HepG2 (cell line): ENCODE data around the gene GABRG3. TPM values are rescaled to one million over a fixed set of nuclear protein-coding genes. Genes with fewer than 3 reads are reported as not detected.

Experiments
- ATAC-seq: fragments of 200-7000 bp; cut with Tn5 transposase; 3 replicates; pipeline ENCODE4 v1.9.1; 2020; ENCODE audit warnings: mild to moderate bottlenecking, moderate library complexity
- BruUV-seq: library from RNA; stranded (reverse); fragments of 400-500 nt; replicated peaks from 2 replicates; lab custom pipeline; 2021; lab: Mats Ljungman, UMichigan
- CTCF ChIA-PET: fragments of 300-600 bp; formaldehyde crosslinking; extraction: SDS; loops from one replicate; lab custom pipeline; 2021; ENCODE audit warnings: low total read pairs, inconsistent platforms, low intra/inter-chr PET ratio; lab: Yijun Ruan, JAX
- POLR2A ChIA-PET: fragments of 350-600 bp; sonication (Branson Sonifier 250); formaldehyde crosslinking; loops from one replicate; lab custom pipeline; 2020; ENCODE audit warnings: antibody characterized with exemption, inconsistent platforms; lab: Yijun Ruan, JAX
- DNase-seq: peaks from one replicate; pipeline ENCODE4 v3.0.0-alpha.2; 2015; ENCODE audit warnings: low spot score
- FAIRE-seq: peaks from 3 replicates; lab custom pipeline; 2011; peaks lifted over from hg19 to GRCh38; lab: Jason Lieb, UNC
- H2AFZ ChIP-seq: one replicate; pipeline ENCODE4 v1.6.1; 2011; ENCODE audit warnings: low read length, inconsistent platforms
- H3K27ac ChIP-seq: fragments of 300-600 bp; 3 replicates; pipeline ENCODE4 v1.8.0; 2011; ENCODE audit warnings: mixed run types, mild to moderate bottlenecking, mixed read lengths, low read length, inconsistent platforms; ENCODE audit not compliant: insufficient read depth; ENCODE audit errors: extremely low read length
- H3K27me3 ChIP-seq, 2 experiments: fragments of 200-600 bp in 1 of 2; 2 replicates in 1 of 2; 3 replicates in 1 of 2; pipeline versions ENCODE4 v1.6.0 to v1.8.0; 2011; ENCODE audit warnings: low read length in 2 of 2, mild to moderate bottlenecking in 2 of 2, moderate library complexity in 2 of 2, inconsistent platforms in 1 of 2; ENCODE audit not compliant: insufficient read depth in 2 of 2, control insufficient read depth in 1 of 2
- H3K36me3 ChIP-seq, 2 experiments: fragments of 200-600 bp in 1 of 2; replicated peaks in 1 of 2; 2 replicates in 1 of 2; 3 replicates in 1 of 2; pipeline versions ENCODE4 v1.5.1 to v1.8.0; 2011; ENCODE audit warnings: low read length in 2 of 2, inconsistent platforms in 1 of 2; ENCODE audit not compliant: insufficient read depth in 2 of 2, control insufficient read depth in 1 of 2
- H3K4me1 ChIP-seq: 2 replicates; pipeline ENCODE4 v1.5.1; 2012; ENCODE audit warnings: low read length, inconsistent platforms; ENCODE audit not compliant: insufficient read depth
- H3K4me2 ChIP-seq: 2 replicates; pipeline ENCODE4 v1.6.0; 2011; ENCODE audit warnings: low read depth, low read length, inconsistent platforms
- H3K4me3 ChIP-seq, 3 experiments: fragments of 200-600 bp in 1 of 3; sonication (generic), shearing (Covaris generic) in 1 of 3; replicated peaks in 1 of 3; 2 replicates each; pipeline ENCODE4 v1.5.1; 2011 to 2016; ENCODE audit warnings: low read length in 3 of 3, inconsistent platforms in 2 of 3, low read depth in 2 of 3, mild to moderate bottlenecking in 2 of 3, control low read depth in 1 of 3, mixed read lengths in 1 of 3; ENCODE audit not compliant: insufficient read depth in 1 of 3
- H3K79me2 ChIP-seq: one replicate; pipeline ENCODE4 v1.6.1; 2011; ENCODE audit warnings: low read length, inconsistent platforms; ENCODE audit not compliant: insufficient read depth
- H3K9ac ChIP-seq: 2 replicates; pipeline ENCODE4 v1.6.0; 2011; ENCODE audit warnings: mild to moderate bottlenecking, low read depth, low read length, inconsistent platforms; ENCODE audit not compliant: insufficient read depth
- H3K9me3 ChIP-seq: 2 replicates; pipeline ENCODE4 v1.5.1; 2012; ENCODE audit warnings: mild to moderate bottlenecking, low read length
- H4K20me1 ChIP-seq: 2 replicates; pipeline ENCODE4 v1.6.0; 2011; ENCODE audit warnings: inconsistent platforms, mild to moderate bottlenecking, low read length, moderate library complexity; ENCODE audit not compliant: insufficient read depth
- ADNP ChIP-seq: sonication (generic); formaldehyde crosslinking; IDR thresholded peaks from 2 replicates; pipeline ENCODE4 v1.4.0; 2020; ENCODE audit warnings: missing genetic modification reagents
- CREB1 ChIP-seq, 2 experiments: fragments of 450-650 bp in 1 of 2; IDR thresholded peaks; 2 replicates each; pipeline ENCODE4 v1.6.1; 2016 to 2017; ENCODE audit warnings: control low read depth in 1 of 2, mild to moderate bottlenecking in 1 of 2, missing compliant biosample characterization in 1 of 2, missing genetic modification characterization in 1 of 2
- CREM ChIP-seq, 2 experiments: sonication (generic) in 1 of 2; formaldehyde crosslinking in 1 of 2; IDR thresholded peaks; 2 replicates each; pipeline versions ENCODE4 v1.4.0 to v1.6.1; 2016 to 2020; ENCODE audit warnings: antibody characterized with exemption in 1 of 2, mild to moderate bottlenecking in 1 of 2, missing genetic modification reagents in 1 of 2
- EP300 ChIP-seq, 3 experiments: sonication (generic) in 1 of 3; formaldehyde crosslinking in 1 of 3; IDR thresholded peaks; 2 replicates each; pipeline versions ENCODE4 v1.5.1 to v1.6.1; 2011 to 2020; ENCODE audit warnings: low read depth in 2 of 3, low read length in 2 of 3, borderline replicate concordance in 1 of 3, improper control_type of control experiment in 1 of 3, mild to moderate bottlenecking in 1 of 3, missing genetic modification reagents in 1 of 3, moderate library complexity in 1 of 3
- ETV6 ChIP-seq: sonication (generic); formaldehyde crosslinking; conservative IDR thresholded peaks from 2 replicates; pipeline ENCODE4 v1.4.0; 2020; ENCODE audit warnings: missing genetic modification reagents
- HNRNPLL ChIP-seq: fragments of 200-400 bp; formaldehyde crosslinking; IDR thresholded peaks from 2 replicates; pipeline ENCODE4 v1.6.1; 2017; ENCODE audit warnings: mild to moderate bottlenecking, low read depth, low read length; ENCODE audit not compliant: poor library complexity, severe bottlenecking
- MLLT10 ChIP-seq: sonication (generic); formaldehyde crosslinking; IDR thresholded peaks from 2 replicates; pipeline ENCODE4 v1.4.0; 2020; ENCODE audit warnings: missing genetic modification reagents
- NONO ChIP-seq, 2 experiments: fragments of 450-650 bp in 1 of 2; sonication (generic) in 1 of 2; formaldehyde crosslinking in 1 of 2; IDR thresholded peaks in 1 of 2; conservative IDR thresholded peaks in 1 of 2; 2 replicates each; pipeline versions ENCODE4 v1.6.1 to v1.8.0; 2017 to 2022; ENCODE audit warnings: mild to moderate bottlenecking in 1 of 2, missing genetic modification reagents in 1 of 2, moderate library complexity in 1 of 2
- POGZ ChIP-seq: sonication (generic); formaldehyde crosslinking; IDR thresholded peaks from 2 replicates; pipeline ENCODE4 v1.4.0; 2020; ENCODE audit warnings: mild to moderate bottlenecking, missing genetic modification reagents
- PREB ChIP-seq: sonication (generic); formaldehyde crosslinking; IDR thresholded peaks from 2 replicates; pipeline ENCODE4 v1.4.0; 2020; ENCODE audit warnings: missing genetic modification reagents
- REXO4 ChIP-seq: sonication (generic); formaldehyde crosslinking; IDR thresholded peaks from 2 replicates; pipeline ENCODE4 v1.8.0; 2022; ENCODE audit warnings: missing genetic modification reagents, mild to moderate bottlenecking, borderline replicate concordance
- RFX3 ChIP-seq: IDR thresholded peaks from 2 replicates; pipeline ENCODE4 v1.6.1; 2016; ENCODE audit warnings: missing biosample characterization, missing genetic modification reagents
- TARDBP ChIP-seq: sonication (generic); formaldehyde crosslinking; IDR thresholded peaks from 2 replicates; pipeline ENCODE4 v1.8.0; 2022; ENCODE audit warnings: mild to moderate bottlenecking, missing genetic modification reagents
- TMF1 ChIP-seq: sonication (generic); formaldehyde crosslinking; IDR thresholded peaks from 2 replicates; pipeline ENCODE4 v1.8.1; 2022; ENCODE audit warnings: low read depth, missing genetic modification reagents
- ZFP82 ChIP-seq: sonication (generic); formaldehyde crosslinking; IDR thresholded peaks from 2 replicates; pipeline ENCODE4 v1.5.1; 2020; ENCODE audit warnings: mild to moderate bottlenecking, missing genetic modification reagents, borderline replicate concordance
- ZNF24 ChIP-seq: fragments of 450-650 bp; IDR thresholded peaks from 2 replicates; pipeline ENCODE4 v1.6.1; 2017; ENCODE audit warnings: antibody characterized with exemption, mild to moderate bottlenecking
- ZNF44 ChIP-seq: sonication (generic); formaldehyde crosslinking; IDR thresholded peaks from 2 replicates; pipeline ENCODE4 v1.5.1; 2020; ENCODE audit warnings: mild to moderate bottlenecking, missing genetic modification reagents
- ZNF776 ChIP-seq: sonication (generic); formaldehyde crosslinking; IDR thresholded peaks from 2 replicates; pipeline ENCODE4 v1.4.0; 2020; ENCODE audit warnings: mild to moderate bottlenecking, missing genetic modification reagents
- WGBS: methylation state at CpG from one replicate; pipeline ENCODE4 v1.1.6; 2017; ENCODE audit warnings: low lambda C conversion rate; 5-methylcytosine and 5-hydroxymethylcytosine counted together
- in situ Hi-C: cut with HindIII; loops from 2 replicates; pipeline ENCODE4 v1.10.0; 2017; ENCODE audit warnings: low pct_unique_long_range_greater_than_20kb; ENCODE audit not compliant: extremely low pct_ligation_motif_present
- intact Hi-C: fragments of 100-400 bp; cut with micrococcal nuclease; formaldehyde crosslinking; loops from one replicate; pipeline ENCODE4 v1.10.0; 2022; ENCODE audit not compliant: unreplicated experiment
- polyA plus RNA-seq, 8 experiments: library from polyadenylated mRNA; depleted of rRNA in 3 of 8; stranded (reverse) in 7 of 8; unstranded in 1 of 8; fragments of >200 nt; fragmentation: Illumina TruSeq in 4 of 8; extraction: Trizol in 4 of 8; gene quantifications; 2 replicates each; pipeline versions ENCODE4 v1.2.1 to v1.2.3, GENCODE V29; 2011 to 2016; ENCODE audit warnings: low read depth in 4 of 8, missing spikeins in 1 of 8, mixed read lengths in 1 of 8; ENCODE audit not compliant: insufficient read depth in 1 of 8
- total RNA-seq, 5 experiments: library from RNA; depleted of rRNA; stranded (reverse); fragments of >200 nt; fragmentation: Illumina TruSeq; extraction: Trizol; gene quantifications; 2 replicates each; pipeline ENCODE4 v1.2.3, GENCODE V29; 2016; ENCODE audit warnings: low read depth in 1 of 5
- TF ChIP-seq, protein P1 (sequence below): sonication (generic); formaldehyde crosslinking; IDR thresholded peaks from 2 replicates; pipeline ENCODE4 v1.8.0; 2022; ENCODE audit warnings: mild to moderate bottlenecking, missing genetic modification reagents, moderate library complexity
- TF ChIP-seq, protein P2 (sequence below): sonication (generic); formaldehyde crosslinking; IDR thresholded peaks from 2 replicates; pipeline ENCODE4 v1.4.0; 2020; ENCODE audit warnings: missing genetic modification reagents

Gene GABRG3
- total and polyA plus RNA-seq, 2 of the 13 experiments (the other 11 are each of a cell fraction or from before 2014, with no cell fraction given): not detected

DNA sequence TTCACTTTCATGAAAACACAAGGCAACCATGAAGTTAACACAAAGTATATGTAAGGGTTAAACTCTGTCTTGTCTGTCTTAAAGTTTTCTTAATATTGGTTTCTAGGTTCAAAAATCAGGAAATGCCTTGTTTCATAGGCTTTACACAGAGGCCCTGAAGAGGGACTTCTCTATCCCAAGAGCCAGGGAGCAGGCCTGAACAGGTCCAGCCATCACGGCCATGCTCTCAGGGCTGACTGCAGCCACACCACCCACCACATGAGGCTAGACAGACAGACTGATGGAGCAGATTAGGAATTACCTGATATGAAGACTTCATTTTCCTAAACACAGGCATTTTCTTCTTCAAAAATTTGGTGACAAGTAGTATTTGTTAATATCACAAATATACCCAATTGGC is 502.9 kb downstream of the GABRG3 start:
- Histone ChIP-seq H4K20me1 (no peaks in the 10 kb centered on the region), H3K27me3 (no peaks in the 10 kb centered on the region; a peak in 1 of 5 replicates), H3K4me1 (no peaks in the 10 kb centered on the region), H3K9me3 (peaks cover 54% of the 10 kb centered on the region), H2AFZ (no peak overlapping the region), H3K4me3 (no peak overlapping the region), H3K9ac (no peak overlapping the region), H3K4me2 (no peak overlapping the region), H3K79me2 (no peaks in the 10 kb centered on the region), H3K36me3 (no peaks in the 10 kb centered on the region), H3K27ac (no peak overlapping the region)
- DNase-seq (no peak), FAIRE-seq (no peak), ATAC-seq (no peak)
- TF ChIP-seq, protein P1, sequence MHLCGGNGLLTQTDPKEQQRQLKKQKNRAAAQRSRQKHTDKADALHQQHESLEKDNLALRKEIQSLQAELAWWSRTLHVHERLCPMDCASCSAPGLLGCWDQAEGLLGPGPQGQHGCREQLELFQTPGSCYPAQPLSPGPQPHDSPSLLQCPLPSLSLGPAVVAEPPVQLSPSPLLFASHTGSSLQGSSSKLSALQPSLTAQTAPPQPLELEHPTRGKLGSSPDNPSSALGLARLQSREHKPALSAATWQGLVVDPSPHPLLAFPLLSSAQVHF: no peak
- TF ChIP-seq TMF1 (CRISPR knock-in tag) (no peak), HNRNPLL (no peak), CREB1 (IDR thresholded peaks at IDR 0.05) (no peak), CREB1 (CRISPR knock-in tag; IDR thresholded peaks at IDR 0.05) (no peak), ETV6 (CRISPR knock-in tag) (no peak), POGZ (CRISPR knock-in tag) (no peak), MLLT10 (CRISPR knock-in tag) (no peak), ADNP (CRISPR knock-in tag) (no peak), REXO4 (CRISPR knock-in tag) (no peak), ZNF44 (CRISPR knock-in tag) (no peak), TARDBP (no peak), ZNF24 (no peak), ZFP82 (CRISPR knock-in tag) (no peak), RFX3 (CRISPR knock-in tag) (no peak), EP300 (IDR thresholded peaks at IDR 0.05; ENCODE audit: low read depth in 2 of 2, low read length in 2 of 2) (no peak), EP300 (CRISPR knock-in tag; IDR thresholded peaks at IDR 0.05; ENCODE audit: borderline replicate concordance) (no peak), PREB (CRISPR knock-in tag) (no peak), ZNF776 (CRISPR knock-in tag) (no peak), NONO (IDR thresholded peaks at IDR 0.05) (no peak), NONO (CRISPR knock-in tag; conservative IDR thresholded peaks at IDR 0.05) (no peak), CREM (IDR thresholded peaks at IDR 0.05) (no peak), CREM (CRISPR knock-in tag; IDR thresholded peaks at IDR 0.05) (no peak)
- TF ChIP-seq, protein P2, sequence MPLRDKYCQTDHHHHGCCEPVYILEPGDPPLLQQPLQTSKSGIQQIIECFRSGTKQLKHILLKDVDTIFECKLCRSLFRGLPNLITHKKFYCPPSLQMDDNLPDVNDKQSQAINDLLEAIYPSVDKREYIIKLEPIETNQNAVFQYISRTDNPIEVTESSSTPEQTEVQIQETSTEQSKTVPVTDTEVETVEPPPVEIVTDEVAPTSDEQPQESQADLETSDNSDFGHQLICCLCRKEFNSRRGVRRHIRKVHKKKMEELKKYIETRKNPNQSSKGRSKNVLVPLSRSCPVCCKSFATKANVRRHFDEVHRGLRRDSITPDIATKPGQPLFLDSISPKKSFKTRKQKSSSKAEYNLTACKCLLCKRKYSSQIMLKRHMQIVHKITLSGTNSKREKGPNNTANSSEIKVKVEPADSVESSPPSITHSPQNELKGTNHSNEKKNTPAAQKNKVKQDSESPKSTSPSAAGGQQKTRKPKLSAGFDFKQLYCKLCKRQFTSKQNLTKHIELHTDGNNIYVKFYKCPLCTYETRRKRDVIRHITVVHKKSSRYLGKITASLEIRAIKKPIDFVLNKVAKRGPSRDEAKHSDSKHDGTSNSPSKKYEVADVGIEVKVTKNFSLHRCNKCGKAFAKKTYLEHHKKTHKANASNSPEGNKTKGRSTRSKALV (CRISPR knock-in tag): no peak
- 8% methylated on average over 1 of the region's 1 CpG for WGBS
- POLR2A ChIA-PET: no interaction called here
- CTCF ChIA-PET: no interaction called here
- in situ Hi-C loops (no loop called here), intact Hi-C loops (no loop called here)
- BruUV-seq: no TSS peak
